Measurements from ENCODE around the gene PDIK1L. TPM values are rescaled to one million over a fixed set of nuclear protein-coding genes. Genes with fewer than 3 reads are reported as not detected.

The PDIK1L gene
- total RNA-seq, 1 experiment from 2014 or later = 11.9 TPM

- no TSS peak for BruUV-seq (replicated peaks)
- TF ChIP-seq CTCF (IDR thresholded peaks at IDR 0.05; ENCODE audit: unreplicated experiment) = no peak
- CTCF ChIA-PET = no interaction called here
- H3K4me1 Mint-ChIP-seq (ENCODE audit: low read depth, unreplicated experiment) = no peaks in the 10 kb centered on the region
- H3K27ac Mint-ChIP-seq (ENCODE audit: unreplicated experiment) = no peak overlapping the region
- DNase-seq = no peak
- H3K36me3 Mint-ChIP-seq (ENCODE audit: insufficient read depth, unreplicated experiment) = no peaks in the 10 kb centered on the region
- H3K27me3 Mint-ChIP-seq (ENCODE audit: unreplicated experiment) = peaks cover 35% of the 10 kb centered on the region
- H3K9me3 Mint-ChIP-seq (ENCODE audit: low read depth, unreplicated experiment) = no peaks in the 10 kb centered on the region
- intact Hi-C loops (cut with micrococcal nuclease; ENCODE audit: unreplicated experiment) = no loop called here
- H3K4me3 Mint-ChIP-seq (ENCODE audit: low read depth, unreplicated experiment) = no peak overlapping the region
Observed at GRCh38 chr1:26154750-26155149, 43.1 kb downstream of the PDIK1L start.

GRCh38 chr1:26155370-26156284 lies 44.0 kb downstream of the PDIK1L start:
- BruUV-seq (replicated peaks) = no TSS peak
- Mint-ChIP-seq H3K9me3 (ENCODE audit: low read depth, unreplicated experiment) (no peaks in the 10 kb centered on the region), H3K36me3 (ENCODE audit: insufficient read depth, unreplicated experiment) (no peaks in the 10 kb centered on the region), H3K27ac (ENCODE audit: unreplicated experiment) (no peak overlapping the region), H3K4me1 (ENCODE audit: low read depth, unreplicated experiment) (no peaks in the 10 kb centered on the region), H3K4me3 (ENCODE audit: low read depth, unreplicated experiment) (no peak overlapping the region), H3K27me3 (ENCODE audit: unreplicated experiment) (peaks cover 27% of the 10 kb centered on the region)
- CTCF ChIA-PET = no interaction called here
- intact Hi-C loops (cut with micrococcal nuclease; ENCODE audit: unreplicated experiment) = no loop called here
- TF ChIP-seq CTCF (IDR thresholded peaks at IDR 0.05; ENCODE audit: unreplicated experiment) = no peak
- DNase-seq = no peak

- Mint-ChIP-seq H3K36me3 (ENCODE audit: insufficient read depth, unreplicated experiment) (no peaks in the 10 kb centered on the region), H3K4me1 (ENCODE audit: low read depth, unreplicated experiment) (no peaks in the 10 kb centered on the region), H3K9me3 (ENCODE audit: low read depth, unreplicated experiment) (no peaks in the 10 kb centered on the region), H3K27ac (ENCODE audit: unreplicated experiment) (no peak overlapping the region), H3K4me3 (ENCODE audit: low read depth, unreplicated experiment) (no peak overlapping the region), H3K27me3 (ENCODE audit: unreplicated experiment) (peaks cover 27% of the 10 kb centered on the region)
- CTCF ChIA-PET = no interaction called here
- intact Hi-C loops (cut with micrococcal nuclease; ENCODE audit: unreplicated experiment) = no loop called here
- no peak for DNase-seq
- TF ChIP-seq CTCF (IDR thresholded peaks at IDR 0.05; ENCODE audit: unreplicated experiment) = no peak
- no TSS peak for BruUV-seq (replicated peaks)
Observed at GRCh38 chr1:26156285-26157038, 44.8 kb downstream of the PDIK1L start.

GRCh38 chr1:26158271-26158907 lies 46.8 kb downstream of the PDIK1L start:
- Mint-ChIP-seq H3K4me1 (ENCODE audit: low read depth, unreplicated experiment) (no peaks in the 10 kb centered on the region), H3K4me3 (ENCODE audit: low read depth, unreplicated experiment) (no peak overlapping the region), H3K27ac (ENCODE audit: unreplicated experiment) (no peak overlapping the region), H3K36me3 (ENCODE audit: insufficient read depth, unreplicated experiment) (peaks cover 5% of the 10 kb centered on the region), H3K27me3 (ENCODE audit: unreplicated experiment) (peaks cover 25% of the 10 kb centered on the region), H3K9me3 (ENCODE audit: low read depth, unreplicated experiment) (no peaks in the 10 kb centered on the region)
- DNase-seq = no peak
- intact Hi-C loops (cut with micrococcal nuclease; ENCODE audit: unreplicated experiment) = no loop called here
- no TSS peak for BruUV-seq (replicated peaks)
- CTCF ChIA-PET = no interaction called here
- no peak for TF ChIP-seq CTCF (IDR thresholded peaks at IDR 0.05; ENCODE audit: unreplicated experiment)
